ENCODE measurements around the gene GZMM. TPM values are rescaled to one million over a fixed set of nuclear protein-coding genes. Genes with fewer than 3 reads are reported as not detected.

The GZMM gene
- total RNA-seq, 1 donor, result 0.43 TPM

GRCh38 chr19:531753-532560, 11.9 kb upstream of the GZMM start, which contains the start of gene CDC34:
TSS of gene CDC34 (plus strand) at chr19:531760. CDS start at chr19:531932, 172 bp downstream.
- no peak for DNase-seq (ENCODE audit: low read depth)
- no peak for TF ChIP-seq CTCF (IDR thresholded peaks at IDR 0.05; ENCODE audit: insufficient read depth, low read depth, low read length)
- H3K4me3 ChIP-seq (ENCODE audit: low read depth, low read length), result peak within 1 kb of the TSS; percentile 93

- peak; percentile 81 for DNase-seq (ENCODE audit: low read depth)
- TF ChIP-seq CTCF (IDR thresholded peaks at IDR 0.05; ENCODE audit: insufficient read depth, low read depth, low read length), result peak; percentile 62
- peak overlapping the region; percentile 93 for H3K4me3 ChIP-seq (ENCODE audit: low read depth, low read length)
Measured at GRCh38 chr19:532561-533363, 11.1 kb upstream of the GZMM start.

GRCh38 chr19:533364-534058, 10.3 kb upstream of the GZMM start:
- TF ChIP-seq CTCF (IDR thresholded peaks at IDR 0.05; ENCODE audit: insufficient read depth, low read depth, low read length), result no peak
- H3K4me3 ChIP-seq (ENCODE audit: low read depth, low read length), result peak overlapping the region; percentile 93
- DNase-seq (ENCODE audit: low read depth), result no peak

- no peak for TF ChIP-seq CTCF (IDR thresholded peaks at IDR 0.05; ENCODE audit: insufficient read depth, low read depth, low read length)
- H3K4me3 ChIP-seq (ENCODE audit: low read depth, low read length), result peak overlapping the region; percentile 93
- no peak for DNase-seq (ENCODE audit: low read depth)
Measured at GRCh38 chr19:534088-534487, 9.8 kb upstream of the GZMM start.

- TF ChIP-seq CTCF (IDR thresholded peaks at IDR 0.05; ENCODE audit: insufficient read depth, low read depth, low read length), result no peak
- DNase-seq (ENCODE audit: low read depth), result no peak
- no peak overlapping the region for H3K4me3 ChIP-seq (ENCODE audit: low read depth, low read length)
Measured at GRCh38 chr19:535017-535835, 8.6 kb upstream of the GZMM start.
